Endothelial cell of hepatic sinusoid (primary cell): ENCODE measurements around the gene MIOX.
"Not testable (repeated sequence)": the region's sequence is repeated elsewhere in the genome, so short reads cannot be mapped to it uniquely, and the experiment has no call there.

Experiments
- in situ Hi-C: cut with HindIII; loops from 2 replicates; pipeline ENCODE4 v1.10.0; 2017; ENCODE audit warnings: low sequenced_read_pairs

MIOX gene

DNA sequence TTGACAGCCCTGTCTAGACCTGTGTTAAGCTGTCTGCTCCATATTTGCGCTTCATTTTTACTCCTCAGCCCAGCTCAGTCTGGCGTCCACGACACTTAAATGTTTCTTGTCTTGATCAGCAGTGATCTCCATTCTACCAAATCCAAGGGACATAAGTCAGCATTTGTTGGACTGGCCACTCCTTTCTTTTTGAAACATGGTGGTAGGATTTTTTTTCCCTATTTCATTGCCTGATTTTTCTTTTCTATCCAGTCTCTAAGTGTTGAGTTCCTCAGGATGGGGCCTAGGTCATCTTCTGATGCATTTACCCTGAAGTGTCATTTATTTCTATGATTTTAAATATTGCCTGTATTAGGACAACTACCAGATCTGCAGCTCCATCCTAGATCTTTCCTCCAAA, 22.2 kb downstream of the MIOX start:
- in situ Hi-C loops = no loop called here

DNA sequence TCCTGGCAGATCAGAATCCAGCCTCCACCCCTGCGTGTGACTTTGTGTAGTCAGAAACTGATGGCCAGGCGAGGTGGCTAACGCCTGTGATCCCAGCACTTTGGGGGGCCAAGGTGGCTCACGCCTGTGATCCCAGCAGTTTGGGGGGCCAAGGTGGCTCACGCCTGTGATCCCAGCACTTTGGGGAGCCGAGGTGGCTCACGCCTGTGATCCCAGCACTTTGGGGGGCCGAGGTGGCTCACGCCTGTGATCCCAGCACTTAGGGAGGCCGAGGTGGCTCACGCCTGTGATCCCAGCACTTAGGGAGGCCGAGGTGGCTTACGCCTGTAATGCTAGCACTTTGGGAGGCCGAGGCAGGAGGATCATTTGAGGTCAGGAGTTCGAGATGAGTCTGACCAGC, 26.5 kb downstream of the MIOX start:
- in situ Hi-C loops = no loop called here

DNA sequence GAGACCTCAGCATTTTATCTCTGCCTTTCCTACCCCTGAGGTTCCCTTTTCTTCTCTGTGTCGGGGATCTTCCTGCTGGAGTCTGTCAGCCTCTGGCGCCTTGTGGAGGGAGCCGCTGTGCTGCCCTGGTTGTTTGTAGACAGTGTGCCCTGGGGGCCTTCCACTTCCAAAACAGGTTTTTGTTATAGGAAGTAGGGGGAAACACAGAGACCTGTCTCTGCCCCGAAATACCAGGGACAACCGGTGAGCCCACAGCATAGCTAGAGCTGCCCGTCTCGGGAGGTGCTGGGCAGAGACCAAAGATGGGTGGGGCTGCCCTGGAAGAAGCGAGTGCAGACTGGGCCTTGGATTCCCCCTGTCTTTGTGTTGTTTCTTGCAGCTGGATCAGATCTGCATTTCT, 29.4 kb downstream of the MIOX start:
- in situ Hi-C loops = no loop called here

DNA sequence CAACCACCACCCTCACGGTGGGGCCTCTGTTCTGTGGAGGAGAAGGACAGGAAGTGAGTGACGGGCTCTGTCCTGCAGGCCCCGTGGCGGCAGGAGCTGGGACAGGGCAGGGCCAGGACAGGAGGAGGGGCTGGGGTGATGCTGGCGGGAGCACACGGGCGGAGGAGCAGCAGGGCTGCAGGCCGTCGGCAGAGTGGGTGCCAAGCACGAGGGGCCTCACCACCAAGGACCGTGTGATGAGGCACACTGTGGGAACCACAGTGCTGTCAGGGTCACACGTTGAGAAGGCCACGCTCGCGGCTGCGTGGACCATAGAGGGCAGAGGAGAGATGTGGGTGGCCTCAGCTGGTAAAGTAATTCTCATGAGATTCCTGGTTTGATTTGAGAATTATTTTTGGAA, 30.2 kb downstream of the MIOX start:
- in situ Hi-C loops = no loop called here

DNA sequence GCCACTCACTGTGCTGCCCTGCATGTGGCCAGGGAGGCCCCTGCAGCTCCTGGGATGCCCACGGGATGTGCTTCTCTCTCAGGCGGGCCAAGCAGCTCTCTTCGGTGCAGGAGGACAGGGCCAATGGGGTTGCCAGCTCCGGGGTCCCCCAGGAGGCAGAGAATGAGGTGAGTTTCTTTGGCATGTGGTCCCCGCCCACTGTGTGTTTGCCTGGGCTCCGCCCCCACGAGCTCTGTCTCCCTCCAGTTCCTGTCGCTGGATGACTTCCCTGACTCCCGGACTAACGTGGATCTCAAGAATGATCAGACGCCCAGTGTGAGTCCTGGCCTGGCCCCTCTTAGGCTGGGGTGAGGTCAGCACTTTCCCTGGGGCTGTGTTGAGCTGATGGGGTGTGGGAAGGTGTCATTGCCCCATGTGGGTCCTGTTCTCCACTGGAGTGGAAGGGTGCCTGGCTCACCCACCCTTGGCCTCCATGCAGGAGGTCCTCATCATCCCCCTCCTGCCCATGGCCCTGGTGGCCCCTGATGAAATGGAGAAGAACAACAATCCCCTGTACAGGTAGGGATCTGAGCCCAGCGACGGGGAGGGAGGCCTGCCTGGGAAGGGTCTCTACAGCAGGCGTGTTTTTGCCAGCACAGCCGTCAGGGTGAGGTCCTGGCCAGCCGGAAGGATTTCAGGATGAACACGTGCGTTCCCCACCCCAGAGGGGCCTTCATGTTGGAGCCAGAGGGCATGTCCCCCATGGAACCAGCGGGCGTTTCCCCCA, 31.0 kb downstream of the MIOX start:
- in situ Hi-C loops = no loop called here

DNA sequence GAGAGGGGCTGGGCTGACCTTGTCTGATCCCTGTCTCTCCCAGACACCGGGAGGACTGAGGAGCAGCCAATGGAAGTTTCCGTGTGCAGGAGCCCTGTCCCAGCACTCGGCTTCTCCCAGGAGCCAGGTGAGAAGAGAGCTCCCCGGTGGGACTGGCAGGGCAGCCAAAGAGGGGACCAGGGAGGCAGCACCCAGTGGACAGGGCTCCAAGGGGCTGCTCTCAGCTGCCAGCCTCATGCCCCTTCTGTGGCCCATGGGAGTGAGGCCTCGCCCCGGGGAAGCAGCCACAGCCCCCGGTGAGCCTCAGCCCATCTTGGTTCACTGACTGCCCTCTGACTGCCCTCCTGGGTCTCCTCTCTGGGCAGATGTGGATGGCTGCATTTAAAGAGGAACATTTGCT, 31.9 kb downstream of the MIOX start:
- in situ Hi-C loops = no loop called here

DNA sequence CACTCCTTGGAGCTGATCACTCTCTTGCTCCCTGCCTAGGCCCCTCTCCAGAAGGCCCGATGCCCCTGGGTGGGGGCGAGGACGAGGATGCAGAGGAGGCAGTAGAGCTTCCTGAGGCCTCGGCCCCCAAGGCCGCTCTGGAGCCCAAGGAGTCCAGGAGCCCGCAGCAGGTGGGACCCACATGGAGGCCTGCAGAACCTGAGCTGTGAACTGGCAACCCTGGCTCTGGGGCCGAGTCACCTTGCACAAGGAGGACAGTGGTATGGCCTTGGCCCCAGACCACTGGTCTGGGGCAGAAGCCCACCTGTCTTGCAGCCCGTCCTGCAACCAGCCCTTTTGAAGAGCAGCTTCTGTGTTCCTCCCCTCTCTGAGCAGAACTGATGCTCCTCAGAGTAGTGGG, 32.5 kb downstream of the MIOX start:
- in situ Hi-C loops = no loop called here

DNA sequence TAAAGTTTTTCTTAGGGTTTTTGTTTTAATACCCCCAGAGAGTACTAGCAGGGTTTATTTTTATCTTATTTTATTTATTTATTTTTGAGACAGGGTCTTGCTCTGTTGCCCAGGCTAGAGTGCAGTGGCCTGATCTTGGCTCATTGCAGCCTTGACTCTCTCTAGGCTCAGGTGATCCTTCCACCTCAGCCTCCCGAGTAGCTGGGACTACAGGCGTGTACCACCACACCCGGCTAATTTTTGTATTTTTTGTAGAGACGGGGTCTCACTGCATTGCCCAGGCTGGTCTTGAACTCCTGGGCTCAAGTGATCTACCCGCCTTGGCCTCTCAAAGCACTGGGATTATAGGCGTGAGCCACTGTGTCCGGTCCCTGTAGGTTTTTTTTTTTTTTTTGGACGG, 33.5 kb downstream of the MIOX start:
- in situ Hi-C loops = not testable (repeated sequence)

DNA sequence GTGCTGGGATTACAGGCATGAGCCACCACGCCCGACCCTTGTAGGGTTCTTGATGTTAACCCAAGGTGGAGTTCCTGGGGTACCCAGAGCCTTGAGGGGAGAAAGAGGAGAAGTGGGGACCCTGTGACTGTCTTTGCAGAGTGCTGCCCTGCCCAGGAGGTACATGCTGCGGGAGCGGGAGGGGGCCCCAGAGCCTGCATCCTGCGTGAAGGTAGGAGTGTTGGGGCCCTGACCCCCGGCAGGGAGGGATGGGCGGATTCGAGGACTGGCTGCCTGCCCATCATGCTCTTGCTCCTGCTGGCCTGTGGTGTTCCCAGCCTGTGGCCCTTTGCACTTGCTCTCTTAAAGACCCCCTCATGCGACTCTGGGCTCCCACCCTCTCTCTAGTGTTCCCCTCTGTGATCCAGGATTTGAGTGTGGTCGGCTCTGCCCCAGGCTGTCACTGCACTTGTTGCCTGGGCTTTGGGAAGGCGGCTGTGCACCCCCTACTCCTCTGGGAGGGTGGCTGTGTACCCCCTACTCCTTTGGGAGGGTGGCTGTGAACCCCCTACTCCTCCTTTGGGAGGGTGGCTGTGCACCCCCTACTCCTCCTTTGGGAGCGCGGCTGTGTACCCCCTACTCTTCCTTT, 34.3 kb downstream of the MIOX start:
- in situ Hi-C loops = no loop called here

DNA sequence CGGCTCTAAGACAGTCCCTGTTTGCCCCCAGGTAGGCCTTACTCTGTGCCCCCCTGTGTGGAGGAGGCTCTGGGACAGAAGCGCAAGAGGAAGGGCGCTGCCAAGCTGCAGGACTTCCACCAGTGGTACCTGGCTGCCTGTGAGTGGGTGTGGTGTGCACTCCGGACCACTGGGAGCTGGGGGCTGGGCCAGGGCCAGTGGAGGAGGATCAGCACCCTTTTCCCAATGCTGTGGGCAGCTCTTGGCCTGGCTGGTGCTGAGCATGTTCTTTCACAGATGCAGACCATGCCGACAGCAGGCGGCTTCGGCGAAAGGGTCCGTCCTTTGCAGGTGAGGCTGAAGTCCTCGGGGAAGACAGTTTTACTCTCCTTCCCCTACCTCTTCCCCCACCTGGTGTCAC, 35.1 kb downstream of the MIOX start:
- in situ Hi-C loops = no loop called here

DNA sequence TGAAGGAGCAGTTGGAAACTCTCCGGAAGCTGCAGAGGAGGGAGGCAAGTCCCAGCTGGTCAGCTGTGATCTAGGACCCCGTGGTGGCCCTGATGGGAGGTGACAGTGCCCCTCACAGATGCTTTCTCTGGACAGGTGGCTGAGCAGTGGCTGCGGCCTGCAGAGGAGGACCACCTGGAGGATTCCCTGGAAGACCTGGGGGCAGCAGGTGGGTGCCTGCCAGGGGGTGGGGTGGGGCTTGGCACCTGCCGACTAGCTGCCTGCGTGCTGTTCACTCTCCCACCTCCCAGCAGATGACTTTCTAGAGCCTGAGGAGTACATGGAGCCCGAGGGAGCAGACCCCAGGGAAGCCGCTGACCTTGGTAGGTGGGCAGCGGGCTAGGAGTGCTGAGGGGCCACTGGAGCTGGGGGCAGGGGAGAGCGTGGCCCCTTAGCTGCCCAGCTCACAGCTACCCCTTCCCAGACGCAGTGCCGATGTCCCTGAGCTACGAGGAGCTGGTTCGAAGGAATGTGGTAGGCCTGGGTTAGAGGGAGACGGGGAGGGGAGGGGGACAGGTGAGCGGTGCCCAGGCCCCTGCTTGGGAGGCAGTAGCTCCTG, 35.6 kb downstream of the MIOX start:
- in situ Hi-C loops = no loop called here

DNA sequence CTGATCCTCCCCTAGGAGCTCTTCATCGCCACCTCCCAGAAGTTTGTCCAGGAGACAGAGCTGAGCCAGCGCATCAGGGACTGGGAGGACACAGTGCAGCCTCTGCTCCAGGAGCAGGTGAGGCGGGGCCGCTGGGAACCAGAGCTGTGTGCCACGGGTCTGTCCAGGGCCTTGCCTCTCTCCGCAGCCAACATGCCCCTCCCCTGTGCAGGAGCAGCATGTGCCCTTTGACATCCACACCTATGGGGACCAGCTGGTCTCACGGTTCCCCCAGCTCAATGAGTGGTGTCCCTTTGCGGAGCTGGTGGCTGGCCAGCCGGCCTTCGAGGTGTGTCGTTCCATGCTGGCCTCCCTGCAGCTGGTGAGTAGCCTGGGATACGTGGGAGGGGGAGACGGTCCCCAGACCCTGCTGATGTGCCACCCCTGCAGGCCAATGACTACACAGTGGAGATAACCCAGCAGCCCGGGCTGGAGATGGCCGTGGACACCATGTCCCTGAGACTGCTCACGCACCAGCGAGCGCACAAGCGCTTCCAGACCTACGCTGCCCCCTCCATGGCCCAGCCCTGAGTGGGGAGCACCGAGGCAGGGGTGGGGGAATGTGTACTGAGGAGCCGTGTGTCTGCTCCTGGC, 36.3 kb downstream of the MIOX start:
- in situ Hi-C loops = no loop called here

DNA sequence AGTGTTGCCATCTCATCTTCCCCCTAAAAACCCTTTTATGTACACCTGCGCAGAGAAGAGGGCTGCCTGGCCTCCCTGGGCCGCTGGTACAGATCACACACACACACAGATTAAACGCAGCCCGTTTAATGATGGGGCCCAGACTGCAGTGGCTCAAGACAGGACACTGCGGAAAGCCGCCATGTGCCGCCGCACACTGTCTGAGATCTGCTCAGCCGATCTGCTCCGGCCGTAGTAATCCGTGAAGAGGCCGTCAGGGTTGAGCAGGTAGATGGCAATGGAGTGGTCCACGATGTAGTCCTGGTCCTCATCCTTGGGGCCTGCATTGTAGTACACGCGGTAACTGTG, 36.8 kb downstream of the MIOX start:
- in situ Hi-C loops = no loop called here

DNA sequence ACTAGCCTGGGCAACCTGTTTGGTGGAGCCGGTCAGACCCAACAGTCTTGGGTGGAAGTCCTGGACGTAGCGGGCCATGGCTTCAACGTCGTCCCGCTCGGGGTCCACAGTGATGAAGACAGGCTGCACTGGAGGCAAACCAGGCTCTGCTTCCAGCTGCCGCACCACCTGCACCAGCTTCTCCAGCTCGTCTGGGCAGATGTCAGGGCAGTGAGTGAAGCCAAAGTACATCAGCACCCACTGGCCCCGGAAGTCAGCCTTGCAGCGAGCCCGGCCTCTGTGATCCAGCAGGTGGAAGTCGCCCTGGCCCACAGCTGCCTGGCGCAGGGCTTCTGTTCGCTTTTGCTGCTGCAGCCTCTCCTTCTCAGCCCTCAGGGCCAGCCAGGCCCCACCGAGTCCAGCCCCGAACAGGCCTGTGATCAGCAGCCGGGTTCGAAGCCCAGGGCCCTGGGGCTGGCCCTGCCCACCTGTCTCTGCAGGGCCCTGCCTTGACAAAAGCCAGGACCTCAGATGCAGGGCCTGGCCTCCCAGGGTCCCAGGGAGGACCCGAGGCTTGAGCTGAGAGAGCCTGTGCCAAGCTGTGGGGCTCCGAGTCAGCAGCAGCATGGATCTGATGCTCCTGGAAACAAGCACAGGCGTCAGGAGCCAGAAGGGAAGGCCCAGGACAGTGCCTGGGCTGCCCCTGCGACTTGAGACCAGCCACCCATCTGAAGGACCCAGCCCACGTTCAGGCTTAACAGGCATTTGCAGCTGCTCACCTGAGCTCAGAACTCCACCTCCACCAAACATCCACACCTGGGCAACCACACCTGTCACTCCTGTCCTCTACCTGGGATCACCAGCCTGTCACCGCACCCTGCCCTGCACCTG, 37.4 kb downstream of the MIOX start:
- in situ Hi-C loops = no loop called here

DNA sequence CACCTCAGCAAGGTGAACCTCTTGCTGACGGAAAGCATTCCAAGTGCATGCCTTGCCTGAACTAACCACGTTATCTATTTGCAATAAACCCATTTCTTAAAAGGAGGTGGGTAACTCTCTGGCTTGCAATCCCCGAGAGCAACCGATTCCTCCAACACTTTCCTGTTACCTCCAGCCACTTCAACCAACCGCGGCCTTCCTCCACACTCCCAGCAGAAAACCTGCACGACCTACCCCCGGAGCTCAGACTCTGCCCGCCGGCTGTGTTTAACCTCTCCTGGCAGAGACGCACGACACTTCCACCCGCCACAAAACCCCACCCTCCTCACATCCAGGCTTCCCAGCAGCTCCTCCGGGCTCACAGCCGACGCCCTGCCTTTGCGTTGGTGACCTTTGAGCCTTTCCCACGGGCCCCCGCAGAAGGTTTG, 38.0 kb downstream of the MIOX start:
- in situ Hi-C loops = no loop called here

DNA sequence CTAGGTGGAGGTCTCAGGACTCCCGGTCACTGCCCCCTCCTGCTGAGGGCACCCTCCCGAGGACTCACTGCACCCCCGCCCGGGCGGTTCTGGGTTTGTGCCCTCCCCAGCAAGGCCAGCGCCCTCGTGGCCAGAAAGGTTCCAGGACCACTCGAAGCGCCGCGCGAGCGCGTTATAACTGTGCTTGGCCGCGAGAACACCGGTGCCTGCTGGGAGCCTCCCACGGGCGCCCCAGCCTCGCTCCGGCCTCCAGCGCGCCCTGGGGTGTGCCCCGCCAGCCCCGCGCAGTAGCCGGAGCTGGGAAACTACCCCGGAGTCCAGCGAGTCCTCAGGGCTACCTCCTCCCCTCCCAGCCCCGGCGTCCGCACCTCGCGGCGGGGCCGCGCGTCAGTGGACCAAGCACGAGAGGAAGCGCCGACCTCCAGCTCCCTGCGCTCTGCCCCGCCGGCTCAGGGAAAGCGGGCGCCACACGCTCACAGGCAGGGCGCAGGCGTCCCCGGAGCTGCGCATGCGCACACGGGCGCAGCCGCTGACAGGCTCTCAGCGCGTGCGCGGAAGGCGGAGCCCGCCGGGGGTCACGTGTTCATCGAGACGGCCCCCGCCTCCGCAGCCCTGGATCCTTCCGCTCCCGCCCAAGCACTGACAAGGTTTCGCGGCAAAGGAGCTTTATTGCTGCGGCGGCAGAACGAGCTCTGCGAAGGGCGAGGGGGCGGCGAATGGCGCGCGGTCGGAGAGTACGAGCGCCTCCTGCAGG, 38.6 kb downstream of the MIOX start, which contains the start of gene SCO2:
Gene SCO2, minus strand, starts transcription at position 495 of the 754 bp plus-strand sequence. CDS start 1,187 bp downstream, outside the sequence.
- in situ Hi-C loops = no loop called here

DNA sequence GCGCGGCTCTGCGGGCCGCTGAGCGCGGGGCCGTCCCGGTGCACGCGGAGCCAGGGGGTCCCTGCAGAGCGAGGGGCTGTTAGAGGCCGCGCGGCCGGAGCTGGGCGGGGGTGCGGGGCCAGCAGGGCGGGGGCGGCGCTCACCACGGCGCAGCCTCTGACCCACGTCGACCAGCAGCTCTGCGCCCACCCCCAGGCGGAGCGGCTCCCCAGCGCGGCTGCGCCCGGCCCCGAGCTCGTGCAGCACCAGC, 39.1 kb downstream of the MIOX start:
- in situ Hi-C loops = no loop called here

DNA sequence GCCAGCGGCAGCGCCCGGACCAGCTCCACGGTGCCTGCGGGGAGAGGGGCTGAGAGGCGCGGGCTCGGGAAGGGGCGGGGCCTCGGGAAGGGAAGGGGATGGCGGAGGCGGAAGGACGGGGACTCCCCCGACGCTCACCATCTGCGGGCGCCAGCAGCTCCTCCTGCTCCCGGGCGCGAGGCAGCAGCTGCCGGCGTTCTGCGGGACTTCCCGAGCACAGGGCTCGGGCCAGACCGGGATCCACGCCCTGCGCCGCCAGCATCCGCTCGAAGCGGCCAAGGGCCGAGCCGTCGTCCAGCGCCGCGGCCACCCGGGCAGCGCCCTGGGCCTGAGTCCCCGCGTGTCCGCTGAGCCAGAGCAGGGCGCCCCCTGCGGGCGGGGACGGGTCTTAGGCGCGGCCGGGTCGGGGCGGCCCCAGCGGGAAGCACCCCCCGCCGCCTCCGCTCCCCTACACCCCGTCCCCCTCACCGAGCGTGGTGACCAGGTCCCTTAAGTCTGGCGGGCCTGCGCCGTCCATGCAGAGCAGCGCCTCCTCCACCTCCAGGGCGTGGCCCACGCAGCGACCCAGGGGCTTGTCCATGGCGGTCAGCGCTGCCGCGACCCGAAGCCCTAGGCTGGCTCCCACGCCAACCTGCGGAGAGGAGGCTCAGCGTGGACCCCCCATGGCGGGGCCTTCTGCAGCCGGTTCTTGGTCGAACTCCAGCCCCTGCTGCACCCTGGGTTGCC, 39.6 kb downstream of the MIOX start:
- in situ Hi-C loops = no loop called here

DNA sequence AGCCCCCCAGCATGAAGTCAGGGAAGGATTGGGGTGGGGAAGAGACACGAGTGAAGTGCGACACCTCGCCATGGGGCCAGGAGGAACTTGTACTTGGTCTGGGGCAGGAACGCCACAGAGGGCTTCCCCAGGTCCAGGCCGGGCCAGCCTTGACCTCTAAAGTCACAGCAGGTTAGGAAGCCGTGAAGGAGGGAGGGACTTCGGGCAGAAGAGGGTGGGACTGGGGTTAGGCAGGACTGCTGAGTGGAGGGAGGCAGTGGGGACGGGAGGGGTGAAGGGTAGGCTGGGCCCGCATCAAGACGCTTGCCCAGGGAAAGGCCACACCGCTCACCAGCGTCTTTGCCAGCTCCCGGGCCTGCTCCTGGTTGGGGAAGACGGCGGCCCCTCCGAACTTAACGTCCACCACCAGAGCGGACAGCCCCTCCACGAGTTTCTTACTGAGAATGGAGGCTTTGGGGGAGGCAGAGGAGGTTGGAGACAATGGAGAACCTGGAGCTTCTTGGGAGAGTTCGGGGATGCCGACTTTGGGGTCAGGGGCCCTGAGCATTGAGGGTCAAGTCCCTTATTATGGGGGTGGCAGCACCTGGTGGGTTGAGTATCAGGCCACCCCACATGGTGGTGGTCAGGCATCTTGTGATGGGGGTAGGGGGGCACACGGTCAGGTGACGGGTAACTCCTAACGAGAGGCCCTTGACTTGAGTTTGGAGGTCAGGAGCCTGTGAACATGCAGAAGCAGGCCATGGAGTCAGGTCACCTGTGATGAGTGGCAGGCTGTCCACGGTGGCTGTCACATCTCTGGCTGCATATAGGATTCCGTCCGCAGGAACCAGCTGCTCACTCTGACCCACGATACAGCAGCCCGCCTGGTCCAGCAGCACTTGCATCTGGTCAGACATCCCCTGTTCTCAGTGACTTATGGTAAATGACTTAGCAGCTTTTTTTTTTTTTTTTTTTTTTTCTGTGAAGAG, 40.5 kb downstream of the MIOX start:
- in situ Hi-C loops = no loop called here
